Hematopoietic multipotent progenitor cell treated with erythropoietin and hydrocortisone succinate and interleukin-3 and kit ligand, for 8 days (in vitro differentiated cells): Measurements from ENCODE around the gene AFMID.

ENCODE experiments used
- DNase-seq: peaks from one replicate; pipeline ENCODE4 v3.0.0-alpha.2; 2015

AFMID gene

GRCh38 chr17:78256707-78257591 is 69.8 kb downstream of the AFMID start:
- peak; percentile 19 for DNase-seq
